Urinary bladder (tissue), 4 donors: ENCODE data around the gene ASCC2. TPM values are rescaled to one million over a fixed set of nuclear protein-coding genes. Genes with fewer than 3 reads are reported as not detected.

ENCODE experiments used
- DNase-seq: peaks from one replicate; pipeline ENCODE4 v3.0.0-alpha.2; 2015; ENCODE audit errors: extremely low spot score
- H3K27ac ChIP-seq: one replicate; pipeline ENCODE4 v1.5.1; 2013; ENCODE audit warnings: low read depth, mild to moderate bottlenecking, moderate library complexity
- H3K36me3 ChIP-seq: one replicate; pipeline ENCODE4 v1.6.1; 2013; ENCODE audit warnings: mild to moderate bottlenecking, moderate library complexity; ENCODE audit not compliant: insufficient read depth
- H3K4me1 ChIP-seq: one replicate; pipeline ENCODE4 v1.6.1; 2013; ENCODE audit warnings: mild to moderate bottlenecking, moderate library complexity; ENCODE audit not compliant: insufficient read depth
- H3K4me3 ChIP-seq: one replicate; pipeline ENCODE4 v1.5.1; 2013; ENCODE audit warnings: low read depth, low read length
- WGBS: extraction: QIAGEN DNeasy Blood & Tissue Kit; methylation state at CpG from one replicate; pipeline ENCODE4 v1.1.7; 2013; 5-methylcytosine and 5-hydroxymethylcytosine counted together
- polyA plus RNA-seq: library from polyadenylated mRNA; stranded (reverse); fragments of 200-250 nt; gene quantifications from one replicate; pipeline ENCODE4 v1.2.3, GENCODE V29; 2013
- small RNA-seq: library from RNA; depleted of rRNA; stranded (forward); fragments of <200 nt; gene quantifications from one replicate; pipeline ENCODE3, GENCODE V24; 2014
- total RNA-seq: library from RNA; depleted of rRNA; stranded (reverse); fragments of >200 nt; gene quantifications from one replicate; pipeline ENCODE4 v1.2.3, GENCODE V29; 2014
- donor health status: healthy with polysubstance abuse.
- donor health status: healthy.

ASCC2 gene
- total and polyA plus RNA-seq, 2 donors = 28.7 to 41.8 TPM

DNA sequence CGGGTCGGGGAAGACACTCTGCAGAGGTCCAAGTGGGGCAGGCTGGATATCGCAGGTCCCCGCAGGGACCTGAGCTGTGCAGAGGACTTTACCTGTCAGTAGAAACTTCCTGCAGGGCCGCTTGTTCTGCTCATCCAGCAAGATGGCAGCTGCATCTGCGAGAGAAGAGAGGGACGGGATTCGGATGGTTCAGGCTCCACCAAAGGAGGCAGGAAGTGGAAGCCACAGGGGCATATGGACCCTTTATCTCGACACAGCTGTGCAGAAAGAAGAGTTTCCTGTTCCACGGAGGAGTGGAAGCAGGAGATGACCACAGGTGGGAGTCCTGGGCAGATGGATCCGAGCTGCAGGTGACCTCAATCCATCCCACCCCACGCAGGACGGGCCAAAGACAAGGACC lies 95.7 kb downstream of the ASCC2 start:
- 85% methylated on average over 13 of the region's 13 CpGs for WGBS

DNA sequence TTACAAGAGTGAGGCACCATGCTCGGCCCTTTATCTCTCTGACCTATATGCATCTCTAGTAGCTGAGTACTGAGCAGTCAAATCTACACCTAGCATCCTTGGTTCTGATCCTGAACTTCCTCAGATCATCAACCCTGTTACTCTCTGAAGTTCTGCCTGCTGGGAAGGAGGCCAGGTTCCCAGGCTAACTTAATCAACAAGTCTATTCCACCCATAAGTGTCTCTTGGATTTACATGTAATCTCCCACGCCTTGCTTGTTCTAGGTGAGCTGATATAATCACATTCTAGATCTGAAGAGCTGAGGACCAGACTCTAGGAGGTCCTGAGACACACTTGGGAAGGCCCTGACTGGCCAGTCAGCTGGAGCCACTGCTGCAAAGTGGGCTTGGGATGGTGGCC lies 96.1 kb downstream of the ASCC2 start:
- no peak for DNase-seq
- WGBS = 93% methylated on average over 2 of the region's 2 CpGs
- Histone ChIP-seq H3K27ac (no peak overlapping the region), H3K4me3 (no peak overlapping the region), H3K36me3 (peaks cover 2% of the 10 kb centered on the region), H3K4me1 (no peaks in the 10 kb centered on the region)

More for the DNA sequence above, 95.7 kb downstream of the ASCC2 start:
- Histone ChIP-seq H3K27ac (no peak overlapping the region), H3K4me3 (no peak overlapping the region), H3K36me3 (peaks cover 2% of the 10 kb centered on the region), H3K4me1 (no peaks in the 10 kb centered on the region)
- DNase-seq = no peak

DNA sequence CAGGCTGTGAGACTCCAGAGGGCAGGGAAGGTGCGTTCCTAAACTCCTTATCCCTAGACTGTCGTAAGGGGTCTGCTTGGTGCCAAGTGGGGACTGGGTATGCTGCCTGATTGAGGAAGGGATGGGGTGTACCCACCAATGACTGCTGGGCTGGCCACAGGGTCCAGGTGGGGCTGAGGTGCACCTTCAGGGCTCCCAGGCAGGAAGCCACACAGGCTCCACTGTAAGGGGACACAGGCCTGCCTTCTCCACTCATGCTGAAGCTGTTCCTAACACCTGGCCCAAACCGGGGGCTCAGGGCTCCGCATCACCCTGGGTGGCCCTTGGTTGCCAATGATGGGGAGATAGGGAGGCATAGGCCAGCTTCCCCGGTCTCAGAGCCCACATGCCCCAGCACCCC lies 97.9 kb downstream of the ASCC2 start:
- 96% methylated on average over 5 of the region's 5 CpGs for WGBS
- peaks cover 2% of the 10 kb centered on the region for H3K36me3 ChIP-seq
- H3K4me1 ChIP-seq = no peaks in the 10 kb centered on the region
- no peak for DNase-seq
- H3K4me3 ChIP-seq = no peak overlapping the region
- no peak overlapping the region for H3K27ac ChIP-seq

DNA sequence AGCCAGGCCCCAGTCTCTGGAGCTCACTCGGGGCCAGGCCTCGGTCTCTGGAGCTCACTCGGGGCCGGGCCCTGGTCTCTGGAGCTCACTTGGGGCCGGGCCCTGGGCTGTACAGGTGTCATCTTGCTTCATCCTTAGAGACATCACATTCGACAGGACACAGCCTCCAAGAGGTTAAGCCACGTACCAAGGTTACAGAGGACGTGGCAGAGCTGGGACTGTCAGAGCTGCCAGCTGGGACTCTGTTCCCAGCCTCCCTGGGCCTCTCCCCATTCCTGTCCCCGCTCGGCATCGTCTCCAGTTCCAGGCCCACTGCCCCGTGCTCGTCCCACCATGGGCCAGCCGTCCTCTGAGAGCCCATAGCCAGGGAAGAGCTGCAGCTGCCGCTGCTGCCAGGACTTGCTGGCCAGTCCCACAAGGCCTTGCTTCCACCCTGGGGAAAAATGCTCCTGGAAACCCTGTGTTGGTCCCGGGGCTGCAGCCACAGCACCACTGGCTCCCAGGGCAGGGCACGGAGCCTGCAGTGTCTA lies 98.7 kb downstream of the ASCC2 start:
- WGBS = 96% methylated on average over 17 of the region's 17 CpGs
- no peak for DNase-seq
- Histone ChIP-seq H3K4me1 (no peaks in the 10 kb centered on the region), H3K36me3 (peaks cover 2% of the 10 kb centered on the region), H3K27ac (no peak overlapping the region), H3K4me3 (no peak overlapping the region)

Small RNA genes lying within 50 kb of the gene (small RNA-seq; reads per million reads assigned to genes)
- not detected for gene RF00019

Other genes starting within 250 kb of the ASCC2 start
- 28.9 TPM for gene NF2, start 234.6 kb downstream of the ASCC2 start, total RNA-seq
- 10.2 TPM for gene NF2, start 234.6 kb downstream of the ASCC2 start, polyA plus RNA-seq
- gene CABP7, start 118.3 kb downstream of the ASCC2 start, total RNA-seq = 0.11 TPM
- gene CABP7, start 118.3 kb downstream of the ASCC2 start, polyA plus RNA-seq = 0.05 TPM
- 14.1 TPM for gene ZMAT5, start 71.3 kb downstream of the ASCC2 start, total RNA-seq
- gene ZMAT5, start 71.3 kb downstream of the ASCC2 start, polyA plus RNA-seq = 27.8 TPM
- 59.6 TPM for gene UQCR10, start 70.9 kb downstream of the ASCC2 start, total RNA-seq
- gene UQCR10, start 70.9 kb downstream of the ASCC2 start, polyA plus RNA-seq = 155 TPM
- 62.7 TPM for gene MTMR3, start 44.9 kb upstream of the ASCC2 start, total RNA-seq
- gene MTMR3, start 44.9 kb upstream of the ASCC2 start, polyA plus RNA-seq = 17.8 TPM
- not detected for gene HORMAD2, start 242.2 kb upstream of the ASCC2 start, total RNA-seq
- 0.04 TPM for gene HORMAD2, start 242.2 kb upstream of the ASCC2 start, polyA plus RNA-seq